ENCODE measurements around the gene C6orf89. TPM values are rescaled to one million over a fixed set of nuclear protein-coding genes. Genes with fewer than 3 reads are reported as not detected.

The C6orf89 gene
- total and polyA plus RNA-seq, 2 donors (not counting 1 experiment from before 2014, with no cell fraction given), result 47.1 to 66.7 TPM

- Histone ChIP-seq H3K27ac (ENCODE audit: insufficient read depth, low read length) (no peak overlapping the region), H3K9ac (ENCODE audit: insufficient read depth, low read length) (no peak overlapping the region), H3K9me3 (ENCODE audit: control insufficient read depth, insufficient read depth, low read depth, low read length) (no peaks in the 10 kb centered on the region), H3K4me2 (ENCODE audit: extremely low read depth, insufficient read depth, low read length) (no peak overlapping the region), H3K4me1 (ENCODE audit: control insufficient read depth, extremely low read depth, insufficient read depth, low read length) (peaks cover 7% of the 10 kb centered on the region), H3K36me3 (ENCODE audit: control insufficient read depth, insufficient read depth, low read length) (no peaks in the 10 kb centered on the region), H3K27me3 (ENCODE audit: control insufficient read depth, insufficient read depth, low read length) (no peaks in the 10 kb centered on the region), H3K4me3 (replicated peaks in 1 of 4; ENCODE audit: control extremely low read depth in 1 of 4, insufficient read depth in 1 of 4, low read depth in 3 of 4, low read length in 4 of 4) (no peak overlapping the region), H3K79me2 (ENCODE audit: control insufficient read depth, insufficient read depth, low read length) (no peaks in the 10 kb centered on the region), H4K20me1 (ENCODE audit: control insufficient read depth, extremely low read depth, insufficient read depth, low read length) (no peaks in the 10 kb centered on the region), H2AFZ (ENCODE audit: low read length) (no peak overlapping the region)
- no peak for DNase-seq (ENCODE audit: low read depth in 2 of 2)
- TF ChIP-seq EZH2 (IDR thresholded peaks at IDR 0.05; ENCODE audit: low read length, missing control alignments) (no peak), CTCF (conservative IDR thresholded peaks at IDR 0.05 in 1 of 2, IDR thresholded peaks at IDR 0.05 in 1 of 2; ENCODE audit: low read depth in 1 of 2, low read length in 2 of 2) (no peak)
These were observed 37.8 kb upstream of the C6orf89 start for GRCh38 chr6:36847991-36848390.

- Histone ChIP-seq H3K79me2 (ENCODE audit: control insufficient read depth, insufficient read depth, low read length) (no peaks in the 10 kb centered on the region), H2AFZ (ENCODE audit: low read length) (no peak overlapping the region), H3K27ac (ENCODE audit: insufficient read depth, low read length) (no peak overlapping the region), H3K27me3 (ENCODE audit: control insufficient read depth, insufficient read depth, low read length) (no peaks in the 10 kb centered on the region), H3K9ac (ENCODE audit: insufficient read depth, low read length) (no peak overlapping the region), H3K4me3 (replicated peaks in 1 of 4; ENCODE audit: control extremely low read depth in 1 of 4, insufficient read depth in 1 of 4, low read depth in 3 of 4, low read length in 4 of 4) (no peak overlapping the region), H3K36me3 (ENCODE audit: control insufficient read depth, insufficient read depth, low read length) (no peaks in the 10 kb centered on the region), H4K20me1 (ENCODE audit: control insufficient read depth, extremely low read depth, insufficient read depth, low read length) (no peaks in the 10 kb centered on the region), H3K4me2 (ENCODE audit: extremely low read depth, insufficient read depth, low read length) (no peak overlapping the region), H3K9me3 (ENCODE audit: control insufficient read depth, insufficient read depth, low read depth, low read length) (no peaks in the 10 kb centered on the region), H3K4me1 (ENCODE audit: control insufficient read depth, extremely low read depth, insufficient read depth, low read length) (peaks cover 12% of the 10 kb centered on the region)
- TF ChIP-seq CTCF (conservative IDR thresholded peaks at IDR 0.05 in 1 of 2, IDR thresholded peaks at IDR 0.05 in 1 of 2; ENCODE audit: low read depth in 1 of 2, low read length in 2 of 2) (no peak), EZH2 (IDR thresholded peaks at IDR 0.05; ENCODE audit: low read length, missing control alignments) (no peak)
- no peak for DNase-seq (ENCODE audit: low read depth in 2 of 2)
These were observed 36.9 kb upstream of the C6orf89 start for GRCh38 chr6:36848658-36849441.

GRCh38 chr6:36850021-36850420 lies 35.7 kb upstream of the C6orf89 start:
- no peaks in the 10 kb centered on the region for H3K27me3 ChIP-seq (ENCODE audit: control insufficient read depth, insufficient read depth, low read length)
- no peaks in the 10 kb centered on the region for H3K9me3 ChIP-seq (ENCODE audit: control insufficient read depth, insufficient read depth, low read depth, low read length)
- no peak overlapping the region for H2AFZ ChIP-seq (ENCODE audit: low read length)
- no peaks in the 10 kb centered on the region for H4K20me1 ChIP-seq (ENCODE audit: control insufficient read depth, extremely low read depth, insufficient read depth, low read length)
- DNase-seq (ENCODE audit: low read depth in 2 of 2), result no peak
- no peak overlapping the region for H3K27ac ChIP-seq (ENCODE audit: insufficient read depth, low read length)
- H3K36me3 ChIP-seq (ENCODE audit: control insufficient read depth, insufficient read depth, low read length), result peaks cover 2% of the 10 kb centered on the region
- no peaks in the 10 kb centered on the region for H3K79me2 ChIP-seq (ENCODE audit: control insufficient read depth, insufficient read depth, low read length)
- H3K4me3 ChIP-seq (replicated peaks in 1 of 4; ENCODE audit: control extremely low read depth in 1 of 4, insufficient read depth in 1 of 4, low read depth in 3 of 4, low read length in 4 of 4), result no peak overlapping the region
- no peak overlapping the region for H3K9ac ChIP-seq (ENCODE audit: insufficient read depth, low read length)
- H3K4me2 ChIP-seq (ENCODE audit: extremely low read depth, insufficient read depth, low read length), result no peak overlapping the region
- H3K4me1 ChIP-seq (ENCODE audit: control insufficient read depth, extremely low read depth, insufficient read depth, low read length), result peaks cover 12% of the 10 kb centered on the region
- no peak for TF ChIP-seq CTCF (conservative IDR thresholded peaks at IDR 0.05 in 1 of 2, IDR thresholded peaks at IDR 0.05 in 1 of 2; ENCODE audit: low read depth in 1 of 2, low read length in 2 of 2)

All from fibroblast of lung (primary cell).